Vagina (tissue), 2 donors: ENCODE data around the gene GSTM3.

Experiments used
- POLR2A ChIP-seq, 2 donors: fragments of 450-650 bp; IDR thresholded peaks; one replicate each; pipeline ENCODE4 v1.6.1; 2017; ENCODE audit warnings: antibody characterized with exemption in 2 of 2, mild to moderate bottlenecking in 2 of 2, moderate library complexity in 2 of 2
- TF ChIP-seq, protein P1 (sequence below), 3 experiments: fragments of 450-650 bp in 2 of 3; fragments of 200-600 bp in 1 of 3; sonication (generic) in 1 of 3; IDR thresholded peaks; one replicate each; pipeline ENCODE4 v1.5.1; 2017 to 2019; ENCODE audit warnings: antibody characterized with exemption in 3 of 3, mild to moderate bottlenecking in 2 of 3, moderate library complexity in 2 of 3

DNA sequence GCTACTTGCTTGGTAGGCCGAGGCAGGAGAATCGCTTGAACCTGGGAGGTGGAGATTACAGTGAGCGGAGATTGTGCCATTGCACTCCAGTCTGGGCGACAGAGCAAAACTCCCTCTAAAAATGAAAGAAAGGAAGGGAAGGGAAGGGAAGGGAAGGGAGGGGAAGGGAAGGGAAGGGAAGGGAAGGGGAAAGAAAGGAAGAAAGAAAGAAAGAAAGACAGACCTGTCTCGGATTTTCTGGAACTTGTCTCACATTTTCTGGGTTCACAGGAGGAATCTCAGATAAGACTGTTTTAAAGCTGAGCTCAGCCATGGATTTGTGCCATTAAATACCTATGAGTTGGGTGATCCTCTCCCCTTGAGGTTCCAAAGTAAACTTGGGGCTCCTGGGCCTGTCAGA is 15.9 kb downstream of the GSTM3 start:
- no peak for TF ChIP-seq POLR2A (IDR thresholded peaks at IDR 0.05)
- TF ChIP-seq, protein P1, sequence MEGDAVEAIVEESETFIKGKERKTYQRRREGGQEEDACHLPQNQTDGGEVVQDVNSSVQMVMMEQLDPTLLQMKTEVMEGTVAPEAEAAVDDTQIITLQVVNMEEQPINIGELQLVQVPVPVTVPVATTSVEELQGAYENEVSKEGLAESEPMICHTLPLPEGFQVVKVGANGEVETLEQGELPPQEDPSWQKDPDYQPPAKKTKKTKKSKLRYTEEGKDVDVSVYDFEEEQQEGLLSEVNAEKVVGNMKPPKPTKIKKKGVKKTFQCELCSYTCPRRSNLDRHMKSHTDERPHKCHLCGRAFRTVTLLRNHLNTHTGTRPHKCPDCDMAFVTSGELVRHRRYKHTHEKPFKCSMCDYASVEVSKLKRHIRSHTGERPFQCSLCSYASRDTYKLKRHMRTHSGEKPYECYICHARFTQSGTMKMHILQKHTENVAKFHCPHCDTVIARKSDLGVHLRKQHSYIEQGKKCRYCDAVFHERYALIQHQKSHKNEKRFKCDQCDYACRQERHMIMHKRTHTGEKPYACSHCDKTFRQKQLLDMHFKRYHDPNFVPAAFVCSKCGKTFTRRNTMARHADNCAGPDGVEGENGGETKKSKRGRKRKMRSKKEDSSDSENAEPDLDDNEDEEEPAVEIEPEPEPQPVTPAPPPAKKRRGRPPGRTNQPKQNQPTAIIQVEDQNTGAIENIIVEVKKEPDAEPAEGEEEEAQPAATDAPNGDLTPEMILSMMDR (IDR thresholded peaks at IDR 0.05) = no peak
